ENCODE measurements around the gene PAK1. TPM values are rescaled to one million over a fixed set of nuclear protein-coding genes. Genes with fewer than 3 reads are reported as not detected.

The PAK1 gene
- total RNA-seq, 2 donors from 2014 or later, result 14.5 to 65.6 TPM

GRCh38 chr11:77441426-77441825 is 32.5 kb downstream of the PAK1 start:
- DNase-seq (no peak), ATAC-seq (no peak)
- H3K36me3 ChIP-seq (replicated peaks in 1 of 2; ENCODE audit: insufficient read depth in 1 of 2, low read depth in 2 of 2), result no peaks in the 10 kb centered on the region
- H3K4me1 ChIP-seq, result peaks cover 26% of the 10 kb centered on the region
- H3K27ac ChIP-seq, result no peak overlapping the region
- TF ChIP-seq POLR2A (IDR thresholded peaks at IDR 0.05), result no peak
- TF ChIP-seq, protein P1, sequence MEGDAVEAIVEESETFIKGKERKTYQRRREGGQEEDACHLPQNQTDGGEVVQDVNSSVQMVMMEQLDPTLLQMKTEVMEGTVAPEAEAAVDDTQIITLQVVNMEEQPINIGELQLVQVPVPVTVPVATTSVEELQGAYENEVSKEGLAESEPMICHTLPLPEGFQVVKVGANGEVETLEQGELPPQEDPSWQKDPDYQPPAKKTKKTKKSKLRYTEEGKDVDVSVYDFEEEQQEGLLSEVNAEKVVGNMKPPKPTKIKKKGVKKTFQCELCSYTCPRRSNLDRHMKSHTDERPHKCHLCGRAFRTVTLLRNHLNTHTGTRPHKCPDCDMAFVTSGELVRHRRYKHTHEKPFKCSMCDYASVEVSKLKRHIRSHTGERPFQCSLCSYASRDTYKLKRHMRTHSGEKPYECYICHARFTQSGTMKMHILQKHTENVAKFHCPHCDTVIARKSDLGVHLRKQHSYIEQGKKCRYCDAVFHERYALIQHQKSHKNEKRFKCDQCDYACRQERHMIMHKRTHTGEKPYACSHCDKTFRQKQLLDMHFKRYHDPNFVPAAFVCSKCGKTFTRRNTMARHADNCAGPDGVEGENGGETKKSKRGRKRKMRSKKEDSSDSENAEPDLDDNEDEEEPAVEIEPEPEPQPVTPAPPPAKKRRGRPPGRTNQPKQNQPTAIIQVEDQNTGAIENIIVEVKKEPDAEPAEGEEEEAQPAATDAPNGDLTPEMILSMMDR (IDR thresholded peaks at IDR 0.05), result no peak
- no peaks in the 10 kb centered on the region for H3K9me3 ChIP-seq
- WGBS, 2 donors, result 90 to 92% methylated on average over 1 of the region's 1 CpG
- intact Hi-C loops (cut with DNase I), result no loop called here
- H3K4me3 ChIP-seq, result no peak overlapping the region
- no peaks in the 10 kb centered on the region for H3K27me3 ChIP-seq

DNA sequence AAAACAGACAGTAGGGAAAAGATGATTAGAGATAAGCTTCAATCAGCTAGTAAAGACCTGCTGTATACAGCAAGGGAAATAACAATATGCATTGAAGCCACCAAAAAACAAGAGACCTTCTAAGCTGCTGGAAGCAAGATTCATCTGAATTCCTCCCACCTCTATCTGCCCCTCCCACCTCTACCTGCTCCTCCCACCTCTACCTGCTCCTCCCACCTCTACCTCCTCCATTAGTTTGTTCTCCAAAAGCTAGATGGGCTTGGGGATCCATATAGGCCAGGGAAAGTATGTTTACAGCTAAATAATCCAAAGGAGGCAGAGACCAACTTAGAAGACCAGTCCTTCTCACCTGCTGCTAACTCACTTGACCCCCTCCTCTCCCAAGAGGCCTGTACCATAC is 33.2 kb downstream of the PAK1 start:
- no peaks in the 10 kb centered on the region for H3K36me3 ChIP-seq (replicated peaks in 1 of 2; ENCODE audit: insufficient read depth in 1 of 2, low read depth in 2 of 2)

GRCh38 chr11:77438487-77438886 is 35.4 kb downstream of the PAK1 start:
- 84 to 87% methylated on average over 2 of the region's 2 CpGs for WGBS, 2 donors
- no peak for ATAC-seq
- H3K4me1 ChIP-seq, result peaks cover 20% of the 10 kb centered on the region

More for the DNA sequence above, 33.2 kb downstream of the PAK1 start:
- no peak for TF ChIP-seq POLR2A (IDR thresholded peaks at IDR 0.05)
- TF ChIP-seq, protein P1 (IDR thresholded peaks at IDR 0.05), result no peak
- Histone ChIP-seq H3K9me3 (no peaks in the 10 kb centered on the region), H3K4me3 (no peak overlapping the region), H3K4me1 (peaks cover 29% of the 10 kb centered on the region), H3K27me3 (no peaks in the 10 kb centered on the region), H3K27ac (no peak overlapping the region)
- ATAC-seq, result no peak
- intact Hi-C loops (cut with DNase I), result no loop called here
- no peak for DNase-seq

GRCh38 chr11:77436969-77437368 is 36.9 kb downstream of the PAK1 start:
- peaks cover 20% of the 10 kb centered on the region for H3K4me1 ChIP-seq
- ATAC-seq, result no peak
- intact Hi-C loops (cut with DNase I), result no loop called here
- TF ChIP-seq, protein P1 (IDR thresholded peaks at IDR 0.05), result no peak
- TF ChIP-seq POLR2A (IDR thresholded peaks at IDR 0.05), result no peak
- H3K9me3 ChIP-seq, result no peaks in the 10 kb centered on the region
- no peaks in the 10 kb centered on the region for H3K27me3 ChIP-seq
- no peak overlapping the region for H3K27ac ChIP-seq
- no peaks in the 10 kb centered on the region for H3K36me3 ChIP-seq (replicated peaks in 1 of 2; ENCODE audit: insufficient read depth in 1 of 2, low read depth in 2 of 2)
- WGBS, 2 donors, result 3 to 5% methylated on average over 1 of the region's 1 CpG
- no peak overlapping the region for H3K4me3 ChIP-seq
- no peak for DNase-seq

More at GRCh38 chr11:77438487-77438886, 35.4 kb downstream of the PAK1 start:
- intact Hi-C loops (cut with DNase I), result no loop called here
- Histone ChIP-seq H3K36me3 (replicated peaks in 1 of 2; ENCODE audit: insufficient read depth in 1 of 2, low read depth in 2 of 2) (no peaks in the 10 kb centered on the region), H3K4me3 (no peak overlapping the region), H3K27me3 (no peaks in the 10 kb centered on the region), H3K9me3 (no peaks in the 10 kb centered on the region), H3K27ac (no peak overlapping the region)
- DNase-seq, result no peak
- no peak for TF ChIP-seq POLR2A (IDR thresholded peaks at IDR 0.05)
- TF ChIP-seq, protein P1 (IDR thresholded peaks at IDR 0.05), result no peak

- Histone ChIP-seq H3K36me3 (replicated peaks in 1 of 2; ENCODE audit: insufficient read depth in 1 of 2, low read depth in 2 of 2) (no peaks in the 10 kb centered on the region), H3K9me3 (no peaks in the 10 kb centered on the region), H3K4me3 (no peak overlapping the region), H3K27me3 (no peaks in the 10 kb centered on the region), H3K27ac (no peak overlapping the region), H3K4me1 (peaks cover 20% of the 10 kb centered on the region)
- ATAC-seq (peak; percentile 21), DNase-seq (no peak)
- intact Hi-C loops (cut with DNase I), result no loop called here
- WGBS, 2 donors, result 0 to 13% methylated on average over 1 of the region's 1 CpG
- TF ChIP-seq, protein P1 (IDR thresholded peaks at IDR 0.05), result no peak
- no peak for TF ChIP-seq POLR2A (IDR thresholded peaks at IDR 0.05)
Measured at GRCh38 chr11:77436506-77436905, 37.4 kb downstream of the PAK1 start.
